GM08714 (cell line): Measurements from ENCODE around the gene MTFMT.

ENCODE experiments used
- H3K4me3 ChIP-seq: fragments of 200-500 bp; sonication (Bioruptor generic); 2 replicates; pipeline ENCODE4 v1.5.1; 2014; ENCODE audit warnings: mild to moderate bottlenecking, low read length, inconsistent platforms
- ZNF274 ChIP-seq: IDR thresholded peaks from 2 replicates; pipeline ENCODE4 v1.6.1; 2012; ENCODE audit warnings: mild to moderate bottlenecking, low read depth, low read length

Gene MTFMT

GRCh38 chr15:64960153-64960552 lies 69.3 kb downstream of the MTFMT start:
- no peak for TF ChIP-seq ZNF274
- no peak overlapping the region for H3K4me3 ChIP-seq

DNA sequence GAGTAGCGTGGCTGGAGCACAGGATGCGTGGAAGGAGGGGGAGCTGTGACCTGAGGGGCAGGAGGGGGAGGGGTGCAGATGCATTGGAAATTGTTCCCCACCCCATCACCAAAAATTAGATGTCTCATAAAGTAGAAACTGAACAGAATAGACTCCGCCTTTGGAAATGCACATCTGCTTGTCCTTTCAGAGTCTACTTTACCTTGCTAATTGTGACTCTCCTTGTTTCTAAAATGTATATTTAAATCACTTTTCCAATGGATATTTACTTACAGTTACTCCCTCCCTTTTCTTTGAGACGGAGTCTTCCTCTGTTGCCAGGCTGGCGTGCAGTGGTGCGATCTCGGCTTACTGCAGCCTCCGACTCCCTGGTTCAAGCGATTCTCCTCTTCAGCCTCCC lies 70.3 kb downstream of the MTFMT start:
- TF ChIP-seq ZNF274 = no peak
- H3K4me3 ChIP-seq = no peak overlapping the region

- TF ChIP-seq ZNF274 = no peak
Observed at GRCh38 chr15:64954395-64954794, 75.0 kb downstream of the MTFMT start.

GRCh38 chr15:64951777-64952418 lies 77.5 kb downstream of the MTFMT start:
- TF ChIP-seq ZNF274 = no peak
- no peak overlapping the region for H3K4me3 ChIP-seq

More at GRCh38 chr15:64954395-64954794, 75.0 kb downstream of the MTFMT start:
- H3K4me3 ChIP-seq = no peak overlapping the region
